OCI-LY3 (cell line): Measurements from ENCODE around the gene C6orf163.

Experiments
- H2AFZ ChIP-seq: fragments of 200-600, 300-600 bp; shearing (Covaris generic); 2 replicates; pipeline ENCODE4 v1.6.0; 2014; ENCODE audit warnings: antibody characterized with exemption, low read depth, low read length
- H3K27ac ChIP-seq: fragments of 200-600, 300-600 bp; sonication (generic); 2 replicates; pipeline ENCODE4 v1.5.1; 2014; ENCODE audit warnings: mild to moderate bottlenecking, low read length, moderate library complexity, mixed read lengths
- H3K27me3 ChIP-seq: fragments of 200-600, 300-600 bp; sonication (generic); 2 replicates; pipeline ENCODE4 v1.6.1; 2014; ENCODE audit warnings: low read depth, low read length, mixed read lengths
- H3K36me3 ChIP-seq: fragments of 200-600, 300-600 bp; sonication (generic); replicated peaks from 2 replicates; pipeline ENCODE3; 2014; ENCODE audit warnings: low read depth, low read length, mixed read lengths
- H3K4me1 ChIP-seq: fragments of 300-600, 200-600 bp; sonication (generic); 2 replicates; pipeline ENCODE4 v1.6.1; 2014; ENCODE audit warnings: low read length, mixed read lengths
- H3K4me2 ChIP-seq: fragments of 200-600, 300-600 bp; sonication (generic); 2 replicates; pipeline ENCODE4 v1.6.1; 2014; ENCODE audit warnings: low read length, mixed read lengths
- H3K4me3 ChIP-seq: fragments of 300-600, 200-600 bp; sonication (generic); 2 replicates; pipeline ENCODE4 v1.5.1; 2014; ENCODE audit warnings: antibody characterized with exemption, mild to moderate bottlenecking, low read length, moderate library complexity
- H3K79me2 ChIP-seq: fragments of 300-600, 200-600 bp; shearing (Covaris generic); 2 replicates; pipeline ENCODE4 v1.6.1; 2014; ENCODE audit warnings: mild to moderate bottlenecking, low read length, mixed read lengths
- H3K9ac ChIP-seq: fragments of 300-600, 200-600 bp; shearing (Covaris generic); 2 replicates; pipeline ENCODE4 v1.6.0; 2014; ENCODE audit warnings: mild to moderate bottlenecking, low read length, moderate library complexity
- H3K9me3 ChIP-seq: fragments of 200-600, 300-600 bp; shearing (Covaris generic); 2 replicates; pipeline ENCODE4 v1.6.1; 2014; ENCODE audit warnings: low read length, mixed read lengths; ENCODE audit not compliant: insufficient read depth
- H4K20me1 ChIP-seq: fragments of 200-600, 300-600 bp; sonication (generic); 2 replicates; pipeline ENCODE4 v1.6.1; 2016; ENCODE audit warnings: low read length, mixed read lengths; ENCODE audit not compliant: insufficient read depth
- CTCF ChIP-seq: fragments of 200-600, 300-600 bp; sonication (generic); IDR thresholded peaks from 2 replicates; pipeline ENCODE4 v1.5.1; 2014; ENCODE audit warnings: antibody characterized with exemption, low read length, low read depth
- EZH2phosphoT487 ChIP-seq: fragments of 200-600 bp; shearing (Covaris generic); IDR thresholded peaks from 2 replicates; pipeline ENCODE4 v1.6.1; 2018; ENCODE audit warnings: antibody characterized with exemption, mixed run types, low read depth

Gene C6orf163

GRCh38 chr6:87384449-87384848, 39.8 kb downstream of the C6orf163 start:
- Histone ChIP-seq H3K27ac (no peak overlapping the region), H2AFZ (no peak overlapping the region), H3K4me2 (no peak overlapping the region), H4K20me1 (no peaks in the 10 kb centered on the region), H3K27me3 (no peaks in the 10 kb centered on the region), H3K9ac (no peak overlapping the region), H3K36me3 (no peaks in the 10 kb centered on the region), H3K79me2 (no peaks in the 10 kb centered on the region), H3K4me1 (peaks cover 3% of the 10 kb centered on the region; the same call in 1 of the 2 replicates), H3K9me3 (no peaks in the 10 kb centered on the region), H3K4me3 (no peak overlapping the region)
- TF ChIP-seq CTCF (no peak), EZH2phosphoT487 (no peak)

GRCh38 chr6:87391334-87391733, 46.7 kb downstream of the C6orf163 start:
- Histone ChIP-seq H3K4me2 (no peak overlapping the region), H3K4me1 (no peaks in the 10 kb centered on the region), H3K36me3 (no peaks in the 10 kb centered on the region), H3K27me3 (no peaks in the 10 kb centered on the region), H3K9ac (no peak overlapping the region), H3K9me3 (no peaks in the 10 kb centered on the region), H2AFZ (no peak overlapping the region), H4K20me1 (no peaks in the 10 kb centered on the region), H3K27ac (no peak overlapping the region), H3K79me2 (no peaks in the 10 kb centered on the region), H3K4me3 (no peak overlapping the region)
- TF ChIP-seq EZH2phosphoT487 (no peak), CTCF (peak; percentile 51)

GRCh38 chr6:87393026-87393622, 48.5 kb downstream of the C6orf163 start:
- H3K9ac ChIP-seq = no peak overlapping the region
- H4K20me1 ChIP-seq = no peaks in the 10 kb centered on the region
- H3K36me3 ChIP-seq = no peaks in the 10 kb centered on the region
- no peaks in the 10 kb centered on the region for H3K79me2 ChIP-seq
- no peak overlapping the region for H2AFZ ChIP-seq
- H3K27ac ChIP-seq = no peak overlapping the region
- peak; percentile 56 for TF ChIP-seq CTCF
- no peak for TF ChIP-seq EZH2phosphoT487
- H3K4me3 ChIP-seq = no peak overlapping the region
- no peak overlapping the region for H3K4me2 ChIP-seq
- H3K4me1 ChIP-seq = peaks cover 5% of the 10 kb centered on the region; the same call in 1 of the 2 replicates
- H3K27me3 ChIP-seq = no peaks in the 10 kb centered on the region
- no peaks in the 10 kb centered on the region for H3K9me3 ChIP-seq

DNA sequence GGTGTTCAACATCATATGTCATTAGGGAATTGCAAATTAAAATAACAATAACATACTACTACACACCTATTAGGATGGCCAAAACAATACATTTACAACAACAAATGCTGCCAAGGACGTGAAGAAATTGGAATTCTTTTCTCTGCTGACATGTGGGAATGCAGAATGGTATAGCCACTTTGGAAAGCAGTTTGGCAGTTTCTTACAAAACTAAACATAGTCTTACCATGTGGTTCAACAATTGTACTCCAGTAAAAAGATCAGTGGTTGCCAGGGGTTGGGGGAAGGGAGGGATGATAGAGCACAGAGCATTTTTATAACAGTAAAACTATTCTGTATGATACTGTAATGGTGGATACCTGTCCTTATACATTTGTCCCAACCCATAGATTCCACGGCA, 50.8 kb downstream of the C6orf163 start:
- Histone ChIP-seq H3K27me3 (no peaks in the 10 kb centered on the region), H3K27ac (no peak overlapping the region), H3K4me2 (no peak overlapping the region), H2AFZ (no peak overlapping the region), H3K9me3 (no peaks in the 10 kb centered on the region), H3K36me3 (no peaks in the 10 kb centered on the region), H3K4me3 (no peak overlapping the region), H3K9ac (no peak overlapping the region), H3K79me2 (no peaks in the 10 kb centered on the region), H4K20me1 (no peaks in the 10 kb centered on the region), H3K4me1 (peaks cover 5% of the 10 kb centered on the region; the same call in 1 of the 2 replicates)
- no peak for TF ChIP-seq EZH2phosphoT487
- TF ChIP-seq CTCF = no peak
